GM12875 (cell line): Measurements from ENCODE around the gene LAMA2.

Source experiments
- H3K4me3 ChIP-seq: one replicate; pipeline ENCODE4 v1.5.1; 2011; ENCODE audit warnings: low read depth, low read length, control low read depth
- TF ChIP-seq, protein P1 (sequence below): IDR thresholded peaks from 2 replicates; pipeline ENCODE4 v1.5.1; 2011; ENCODE audit warnings: low read depth, mild to moderate bottlenecking, control low read depth, inconsistent platforms, low read length, moderate library complexity, borderline replicate concordance; ENCODE audit not compliant: insufficient read depth

The LAMA2 gene

DNA sequence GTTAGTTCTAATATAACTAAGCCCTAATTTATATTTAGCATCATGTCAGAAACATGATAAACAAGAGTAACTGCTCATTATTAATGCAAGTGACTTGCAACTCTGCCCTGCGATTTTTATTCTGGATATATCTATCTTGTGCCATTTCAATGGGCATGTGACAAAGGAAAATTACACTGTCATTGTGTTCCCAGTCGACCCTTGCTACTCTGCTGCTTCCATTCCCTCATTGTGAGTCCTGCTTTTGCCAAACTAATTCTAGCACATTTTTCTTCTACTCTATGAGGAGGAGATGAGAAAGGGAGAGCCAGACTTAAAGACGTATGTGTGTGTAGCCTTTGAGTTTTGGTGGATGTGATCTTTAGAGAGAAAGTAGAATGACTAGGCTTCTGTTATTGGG, 551.2 kb downstream of the LAMA2 start:
- no peak overlapping the region for H3K4me3 ChIP-seq
- TF ChIP-seq, protein P1, sequence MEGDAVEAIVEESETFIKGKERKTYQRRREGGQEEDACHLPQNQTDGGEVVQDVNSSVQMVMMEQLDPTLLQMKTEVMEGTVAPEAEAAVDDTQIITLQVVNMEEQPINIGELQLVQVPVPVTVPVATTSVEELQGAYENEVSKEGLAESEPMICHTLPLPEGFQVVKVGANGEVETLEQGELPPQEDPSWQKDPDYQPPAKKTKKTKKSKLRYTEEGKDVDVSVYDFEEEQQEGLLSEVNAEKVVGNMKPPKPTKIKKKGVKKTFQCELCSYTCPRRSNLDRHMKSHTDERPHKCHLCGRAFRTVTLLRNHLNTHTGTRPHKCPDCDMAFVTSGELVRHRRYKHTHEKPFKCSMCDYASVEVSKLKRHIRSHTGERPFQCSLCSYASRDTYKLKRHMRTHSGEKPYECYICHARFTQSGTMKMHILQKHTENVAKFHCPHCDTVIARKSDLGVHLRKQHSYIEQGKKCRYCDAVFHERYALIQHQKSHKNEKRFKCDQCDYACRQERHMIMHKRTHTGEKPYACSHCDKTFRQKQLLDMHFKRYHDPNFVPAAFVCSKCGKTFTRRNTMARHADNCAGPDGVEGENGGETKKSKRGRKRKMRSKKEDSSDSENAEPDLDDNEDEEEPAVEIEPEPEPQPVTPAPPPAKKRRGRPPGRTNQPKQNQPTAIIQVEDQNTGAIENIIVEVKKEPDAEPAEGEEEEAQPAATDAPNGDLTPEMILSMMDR = no peak

GRCh38 chr6:129440691-129441090, 557.8 kb downstream of the LAMA2 start:
- TF ChIP-seq, protein P1 = no peak
- no peak overlapping the region for H3K4me3 ChIP-seq

- TF ChIP-seq, protein P1 = no peak
- H3K4me3 ChIP-seq = no peak overlapping the region
These were observed 561.7 kb downstream of the LAMA2 start for GRCh38 chr6:129444683-129445082.

DNA sequence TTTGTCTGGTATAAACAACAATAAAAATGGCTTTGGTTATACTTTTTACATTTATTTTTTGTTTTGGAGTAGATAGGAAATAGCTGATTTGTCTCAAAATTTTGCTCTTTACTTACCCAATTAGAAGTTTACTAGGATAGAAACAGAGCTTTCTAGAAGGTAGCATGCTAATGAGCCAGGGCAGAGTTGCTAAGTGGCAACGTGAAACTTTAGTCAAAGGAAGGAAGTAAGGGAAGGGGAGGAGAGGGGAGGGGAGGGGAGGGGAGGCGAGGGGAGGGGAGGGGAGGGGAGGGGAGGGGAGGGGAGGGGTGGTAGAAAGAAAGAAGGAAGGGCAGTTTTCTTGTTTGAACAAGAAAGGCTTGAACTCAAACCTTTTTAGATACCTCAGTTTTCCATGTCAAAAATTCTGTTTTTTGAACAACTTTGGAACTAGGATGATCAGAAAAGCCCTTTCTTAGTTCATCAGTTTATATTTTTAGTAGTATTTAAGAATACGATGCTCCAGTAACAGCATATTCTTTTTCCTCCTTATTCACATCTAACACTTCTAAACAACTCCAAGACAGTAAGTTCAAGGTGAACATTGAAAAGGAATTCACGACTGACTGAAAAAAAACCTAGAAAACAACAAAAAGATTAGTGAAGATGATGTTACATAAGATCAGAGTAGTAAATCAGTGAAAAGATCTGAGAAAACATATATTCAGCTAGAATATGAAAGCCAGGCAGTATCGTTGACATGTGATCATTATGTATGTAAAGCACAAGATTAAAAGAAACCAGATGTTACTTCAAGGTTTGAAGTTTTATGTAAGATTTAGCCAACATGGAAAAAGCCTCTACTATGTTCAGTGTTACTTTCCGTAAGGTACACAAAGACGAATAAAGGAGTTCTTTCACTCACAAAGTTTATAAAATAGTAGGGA, 563.6 kb downstream of the LAMA2 start:
- TF ChIP-seq, protein P1 = no peak

DNA sequence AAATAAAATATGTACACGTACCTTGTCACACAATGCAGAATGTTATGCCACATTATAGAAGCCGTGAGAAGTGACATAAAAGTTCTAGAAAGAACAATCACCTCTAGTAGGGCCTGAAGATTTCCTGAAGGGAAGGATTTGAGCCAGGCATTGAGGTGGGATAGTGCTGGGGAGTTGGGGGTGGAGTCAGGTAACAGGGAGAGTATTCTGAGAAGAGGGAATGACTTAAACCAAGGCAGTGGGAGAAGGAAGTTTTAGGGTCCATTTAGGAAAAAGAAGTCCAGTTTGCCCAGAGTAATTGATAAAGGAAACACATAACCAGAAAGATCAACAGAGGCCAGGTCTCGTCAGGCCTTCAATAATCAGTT, 564.2 kb downstream of the LAMA2 start:
- TF ChIP-seq, protein P1 = no peak
- H3K4me3 ChIP-seq = no peak overlapping the region

More for the DNA sequence above, 563.6 kb downstream of the LAMA2 start:
- H3K4me3 ChIP-seq = no peak overlapping the region

- no peak overlapping the region for H3K4me3 ChIP-seq
- TF ChIP-seq, protein P1 = no peak
These were observed 566.0 kb downstream of the LAMA2 start for GRCh38 chr6:129448965-129449364.

DNA sequence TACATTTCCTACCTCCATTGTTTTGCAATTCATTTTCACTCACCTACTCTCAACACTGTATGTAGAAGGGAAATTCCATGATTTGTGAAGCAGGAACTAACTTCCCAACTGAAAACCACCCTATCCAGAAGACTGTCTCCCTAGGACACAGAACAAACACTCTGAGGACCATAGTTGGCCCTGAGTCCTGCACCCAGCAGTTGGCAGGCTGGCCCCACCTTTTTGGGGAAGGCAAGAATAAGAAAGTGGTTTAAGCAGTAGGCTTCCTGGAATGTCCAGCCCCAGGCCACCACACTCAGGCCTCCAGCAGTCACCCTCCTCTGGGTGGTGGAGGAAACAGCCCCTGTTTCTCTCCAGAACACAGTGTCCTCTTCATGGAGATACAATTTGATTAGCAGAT, 568.2 kb downstream of the LAMA2 start:
- TF ChIP-seq, protein P1 = no peak
- no peak overlapping the region for H3K4me3 ChIP-seq
